OCI-LY3 (cell line): ENCODE results near the gene GLO1.
A peak's percentile ranks its signal among the peaks of the same experiment; 100 is the strongest.

ENCODE experiments used
- H2AFZ ChIP-seq: fragments of 200-600, 300-600 bp; shearing (Covaris generic); 2 replicates; pipeline ENCODE4 v1.6.0; 2014; ENCODE audit warnings: antibody characterized with exemption, low read depth, low read length
- H3K27ac ChIP-seq: fragments of 200-600, 300-600 bp; sonication (generic); 2 replicates; pipeline ENCODE4 v1.5.1; 2014; ENCODE audit warnings: mild to moderate bottlenecking, low read length, moderate library complexity, mixed read lengths
- H3K27me3 ChIP-seq: fragments of 200-600, 300-600 bp; sonication (generic); 2 replicates; pipeline ENCODE4 v1.6.1; 2014; ENCODE audit warnings: low read depth, low read length, mixed read lengths
- H3K36me3 ChIP-seq: fragments of 200-600, 300-600 bp; sonication (generic); replicated peaks from 2 replicates; pipeline ENCODE3; 2014; ENCODE audit warnings: low read depth, low read length, mixed read lengths
- H3K4me1 ChIP-seq: fragments of 300-600, 200-600 bp; sonication (generic); 2 replicates; pipeline ENCODE4 v1.6.1; 2014; ENCODE audit warnings: low read length, mixed read lengths
- H3K4me2 ChIP-seq: fragments of 200-600, 300-600 bp; sonication (generic); 2 replicates; pipeline ENCODE4 v1.6.1; 2014; ENCODE audit warnings: low read length, mixed read lengths
- H3K4me3 ChIP-seq: fragments of 300-600, 200-600 bp; sonication (generic); 2 replicates; pipeline ENCODE4 v1.5.1; 2014; ENCODE audit warnings: antibody characterized with exemption, mild to moderate bottlenecking, low read length, moderate library complexity
- H3K79me2 ChIP-seq: fragments of 300-600, 200-600 bp; shearing (Covaris generic); 2 replicates; pipeline ENCODE4 v1.6.1; 2014; ENCODE audit warnings: mild to moderate bottlenecking, low read length, mixed read lengths
- H3K9ac ChIP-seq: fragments of 300-600, 200-600 bp; shearing (Covaris generic); 2 replicates; pipeline ENCODE4 v1.6.0; 2014; ENCODE audit warnings: mild to moderate bottlenecking, low read length, moderate library complexity
- H3K9me3 ChIP-seq: fragments of 200-600, 300-600 bp; shearing (Covaris generic); 2 replicates; pipeline ENCODE4 v1.6.1; 2014; ENCODE audit warnings: low read length, mixed read lengths; ENCODE audit not compliant: insufficient read depth
- H4K20me1 ChIP-seq: fragments of 200-600, 300-600 bp; sonication (generic); 2 replicates; pipeline ENCODE4 v1.6.1; 2016; ENCODE audit warnings: low read length, mixed read lengths; ENCODE audit not compliant: insufficient read depth
- CTCF ChIP-seq: fragments of 200-600, 300-600 bp; sonication (generic); IDR thresholded peaks from 2 replicates; pipeline ENCODE4 v1.5.1; 2014; ENCODE audit warnings: antibody characterized with exemption, low read length, low read depth
- EZH2phosphoT487 ChIP-seq: fragments of 200-600 bp; shearing (Covaris generic); IDR thresholded peaks from 2 replicates; pipeline ENCODE4 v1.6.1; 2018; ENCODE audit warnings: antibody characterized with exemption, mixed run types, low read depth

Gene GLO1

DNA sequence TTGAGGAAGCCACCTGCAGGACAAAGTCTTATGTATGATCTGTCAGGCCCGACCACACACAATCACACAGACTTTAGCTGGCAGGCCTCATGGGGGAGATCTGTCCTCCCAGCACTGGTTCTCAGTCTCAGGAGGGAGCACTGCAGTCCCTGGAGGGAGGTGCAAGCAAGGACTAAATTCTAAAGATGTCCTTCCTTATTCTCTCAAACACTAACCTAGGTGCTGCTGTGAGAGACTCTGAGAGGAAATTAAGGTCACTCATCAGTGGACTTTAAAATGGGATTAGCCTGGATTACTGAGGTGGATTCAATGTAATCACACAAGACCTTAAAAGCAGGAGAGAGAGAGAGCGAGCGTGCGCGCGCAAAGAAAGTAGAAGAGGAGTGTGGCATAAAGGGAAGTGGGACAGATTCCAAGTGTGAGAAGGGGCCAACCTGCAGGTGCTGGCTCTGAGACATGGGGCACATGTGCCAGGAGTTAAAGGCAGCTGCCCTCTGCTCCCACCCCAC lies 14.3 kb downstream of the GLO1 start:
- H3K27ac ChIP-seq, result no peak overlapping the region
- H4K20me1 ChIP-seq, result peaks cover 66% of the 10 kb centered on the region
- no peaks in the 10 kb centered on the region for H3K9me3 ChIP-seq
- peaks cover 73% of the 10 kb centered on the region for H3K79me2 ChIP-seq
- no peak overlapping the region for H2AFZ ChIP-seq
- H3K9ac ChIP-seq, result no peak overlapping the region
- peak overlapping the region; percentile 17; the same call in 1 of the 2 replicates for H3K4me2 ChIP-seq
- peaks cover 11% of the 10 kb centered on the region for H3K4me1 ChIP-seq
- no peaks in the 10 kb centered on the region for H3K27me3 ChIP-seq
- no peak overlapping the region for H3K4me3 ChIP-seq
- peaks cover 14% of the 10 kb centered on the region for H3K36me3 ChIP-seq
- no peak for TF ChIP-seq EZH2phosphoT487
- peak; percentile 11; the same call in 1 of the 2 replicates for TF ChIP-seq CTCF

DNA sequence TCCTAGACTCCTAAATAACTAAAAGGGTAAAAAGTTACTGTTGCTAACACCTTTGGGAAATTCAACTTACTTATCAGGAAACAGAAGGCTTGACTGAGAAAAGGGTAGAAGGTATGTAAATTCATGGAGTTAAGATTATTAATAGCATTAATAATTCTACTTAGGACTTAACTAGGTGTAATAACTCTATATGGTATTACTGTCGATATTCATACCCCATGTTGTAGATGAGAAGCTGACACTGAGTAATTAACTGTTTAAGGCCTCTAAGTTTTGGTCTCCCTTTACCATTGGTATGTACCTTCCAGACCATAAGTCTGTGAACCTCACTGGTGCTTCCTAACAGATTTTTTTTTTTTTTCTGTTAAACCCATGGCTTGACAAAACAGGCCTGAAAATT lies 15.4 kb downstream of the GLO1 start:
- Histone ChIP-seq H3K36me3 (peaks cover 22% of the 10 kb centered on the region), H3K27me3 (no peaks in the 10 kb centered on the region), H3K79me2 (peaks cover 65% of the 10 kb centered on the region), H3K4me2 (no peak overlapping the region), H3K9ac (no peak overlapping the region), H3K4me3 (no peak overlapping the region), H2AFZ (no peak overlapping the region), H4K20me1 (peaks cover 66% of the 10 kb centered on the region), H3K27ac (no peak overlapping the region), H3K4me1 (peaks cover 11% of the 10 kb centered on the region), H3K9me3 (no peaks in the 10 kb centered on the region)
- TF ChIP-seq EZH2phosphoT487 (no peak), CTCF (no peak)

- Histone ChIP-seq H3K9me3 (no peaks in the 10 kb centered on the region), H4K20me1 (peaks cover 61% of the 10 kb centered on the region), H2AFZ (no peak overlapping the region), H3K79me2 (peaks cover 59% of the 10 kb centered on the region), H3K27me3 (no peaks in the 10 kb centered on the region), H3K36me3 (peaks cover 26% of the 10 kb centered on the region), H3K4me3 (no peak overlapping the region), H3K4me2 (no peak overlapping the region), H3K27ac (no peak overlapping the region), H3K9ac (no peak overlapping the region), H3K4me1 (peaks cover 11% of the 10 kb centered on the region)
- TF ChIP-seq CTCF (no peak), EZH2phosphoT487 (no peak)
Observed at GRCh38 chr6:38687043-38687353, 15.9 kb downstream of the GLO1 start.

GRCh38 chr6:38686270-38687042 lies 16.5 kb downstream of the GLO1 start:
- Histone ChIP-seq H3K4me1 (peaks cover 11% of the 10 kb centered on the region), H3K27ac (no peak overlapping the region), H3K4me2 (no peak overlapping the region), H3K36me3 (peaks cover 31% of the 10 kb centered on the region), H3K9me3 (no peaks in the 10 kb centered on the region), H3K27me3 (no peaks in the 10 kb centered on the region), H3K79me2 (peaks cover 54% of the 10 kb centered on the region), H4K20me1 (peaks cover 56% of the 10 kb centered on the region), H2AFZ (no peak overlapping the region), H3K9ac (no peak overlapping the region), H3K4me3 (no peak overlapping the region)
- TF ChIP-seq CTCF, result no peak
- no peak for TF ChIP-seq EZH2phosphoT487
